Measurements from ENCODE around the gene PAPOLB. TPM values are rescaled to one million over a fixed set of nuclear protein-coding genes. Genes with fewer than 3 reads are reported as not detected.
"Not testable (repeated sequence)": the region's sequence is repeated elsewhere in the genome, so short reads cannot be mapped to it uniquely, and the experiment has no call there.

The PAPOLB gene
- total RNA-seq, 3 donors from 2014 or later (not counting 1 experiment from before 2014, with no cell fraction given) = 0.14 to 0.36 (median 0.20) TPM

DNA sequence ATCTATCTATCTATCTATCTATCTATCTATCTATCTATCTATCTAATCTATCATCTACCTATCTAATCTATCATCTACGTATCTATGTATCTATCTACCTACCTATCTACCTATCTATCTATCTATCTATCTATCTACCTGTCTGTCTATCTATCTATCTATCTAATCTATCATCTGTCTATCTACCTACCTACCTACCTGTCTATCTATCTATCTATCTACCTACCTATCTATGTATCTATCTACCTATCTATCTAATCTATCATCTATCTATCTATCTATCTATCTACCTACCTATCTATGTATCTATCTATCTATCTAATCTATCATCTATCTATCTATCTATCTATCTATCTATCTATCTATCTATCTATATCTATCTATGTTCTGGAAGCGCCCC, 29.7 kb upstream of the PAPOLB start:
- H3K4me1 Mint-ChIP-seq; H3K36me3 ChIP-seq (ENCODE audit: control insufficient read depth, insufficient read depth, low read length); intact Hi-C loops (cut with micrococcal nuclease); H3K27ac ChIP-seq (ENCODE audit: low read length); H3K36me3 Mint-ChIP-seq; H3K4me3 Mint-ChIP-seq; DNase-seq; H3K9me3 ChIP-seq (ENCODE audit: control insufficient read depth, insufficient read depth, low read length); H3K4me1 ChIP-seq (ENCODE audit: control insufficient read depth, insufficient read depth, low read length); H3K9me3 Mint-ChIP-seq; H3K4me3 ChIP-seq (ENCODE audit: low read length); H3K27ac Mint-ChIP-seq; H3K27me3 ChIP-seq (ENCODE audit: control insufficient read depth, insufficient read depth, low read length); ATAC-seq: not testable (repeated sequence)
- WGBS (ENCODE audit: insufficient coverage) = 80% methylated on average over 2 of the region's 2 CpGs
- peaks cover 6 to 10% of the 10 kb centered on the region in 2 donors for H3K27me3 Mint-ChIP-seq (ENCODE audit: low read depth in 2 of 2)

DNA sequence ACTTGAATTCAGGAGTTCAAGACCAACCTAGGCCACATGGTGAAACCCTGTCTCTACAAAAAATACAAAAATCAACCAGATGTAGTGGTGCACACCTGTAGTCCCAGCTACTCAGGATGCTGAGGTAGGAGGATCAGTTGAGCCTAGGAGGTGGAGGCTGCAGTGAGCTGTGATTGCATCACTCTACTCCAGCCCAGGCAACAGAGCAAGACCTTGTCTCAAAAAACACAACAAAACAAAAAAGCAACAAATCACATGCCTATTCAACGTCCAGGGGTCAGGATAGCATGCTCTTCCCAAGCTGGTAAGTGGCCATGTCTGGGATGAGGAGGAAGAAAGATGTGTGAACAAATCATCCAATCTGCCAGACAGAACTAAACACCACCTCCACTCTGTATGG, 27.9 kb upstream of the PAPOLB start:
- H3K27me3 Mint-ChIP-seq (ENCODE audit: low read depth in 2 of 2) = peaks cover 6 to 10% of the 10 kb centered on the region in 2 donors
- Histone ChIP-seq H3K27me3 (ENCODE audit: control insufficient read depth, insufficient read depth, low read length) (no peaks in the 10 kb centered on the region), H3K4me1 (ENCODE audit: control insufficient read depth, insufficient read depth, low read length) (no peaks in the 10 kb centered on the region), H3K4me3 (ENCODE audit: low read length) (no peak overlapping the region), H3K27ac (ENCODE audit: low read length) (no peak overlapping the region), H3K9me3 (ENCODE audit: control insufficient read depth, insufficient read depth, low read length) (no peaks in the 10 kb centered on the region), H3K36me3 (ENCODE audit: control insufficient read depth, insufficient read depth, low read length) (no peaks in the 10 kb centered on the region)
- TF ChIP-seq, protein P1, sequence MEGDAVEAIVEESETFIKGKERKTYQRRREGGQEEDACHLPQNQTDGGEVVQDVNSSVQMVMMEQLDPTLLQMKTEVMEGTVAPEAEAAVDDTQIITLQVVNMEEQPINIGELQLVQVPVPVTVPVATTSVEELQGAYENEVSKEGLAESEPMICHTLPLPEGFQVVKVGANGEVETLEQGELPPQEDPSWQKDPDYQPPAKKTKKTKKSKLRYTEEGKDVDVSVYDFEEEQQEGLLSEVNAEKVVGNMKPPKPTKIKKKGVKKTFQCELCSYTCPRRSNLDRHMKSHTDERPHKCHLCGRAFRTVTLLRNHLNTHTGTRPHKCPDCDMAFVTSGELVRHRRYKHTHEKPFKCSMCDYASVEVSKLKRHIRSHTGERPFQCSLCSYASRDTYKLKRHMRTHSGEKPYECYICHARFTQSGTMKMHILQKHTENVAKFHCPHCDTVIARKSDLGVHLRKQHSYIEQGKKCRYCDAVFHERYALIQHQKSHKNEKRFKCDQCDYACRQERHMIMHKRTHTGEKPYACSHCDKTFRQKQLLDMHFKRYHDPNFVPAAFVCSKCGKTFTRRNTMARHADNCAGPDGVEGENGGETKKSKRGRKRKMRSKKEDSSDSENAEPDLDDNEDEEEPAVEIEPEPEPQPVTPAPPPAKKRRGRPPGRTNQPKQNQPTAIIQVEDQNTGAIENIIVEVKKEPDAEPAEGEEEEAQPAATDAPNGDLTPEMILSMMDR (IDR thresholded peaks at IDR 0.05) = no peak
- intact Hi-C loops (cut with micrococcal nuclease) = no loop called here
- H3K4me1 Mint-ChIP-seq = no peaks in the 10 kb centered on the region
- no CpG with 5 or more reads among the region's 1 CpG for WGBS (ENCODE audit: insufficient coverage)
- no peaks in the 10 kb centered on the region for H3K9me3 Mint-ChIP-seq
- H3K27ac Mint-ChIP-seq = no peak overlapping the region
- no peak for ATAC-seq
- no peak overlapping the region for H3K4me3 Mint-ChIP-seq
- no peak for DNase-seq
- H3K36me3 Mint-ChIP-seq = no peaks in the 10 kb centered on the region

DNA sequence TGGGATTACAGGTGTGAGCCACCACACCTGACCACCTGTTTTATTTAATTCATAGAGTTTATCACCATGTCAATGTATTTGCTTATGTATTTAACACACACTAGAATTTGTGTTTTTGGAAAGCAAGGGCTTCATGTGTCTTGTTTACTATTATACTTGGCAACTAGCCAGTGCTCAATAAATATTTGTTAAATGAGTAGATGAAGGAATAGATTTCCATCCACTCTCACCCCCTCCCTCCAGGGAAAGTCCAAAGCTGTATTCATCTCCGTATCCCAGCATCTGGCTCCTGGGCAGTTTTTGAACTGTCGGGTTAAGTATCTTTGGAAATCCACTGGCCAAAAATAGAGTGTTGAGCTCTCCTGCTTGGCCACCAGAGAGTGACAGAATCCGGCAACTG, 26.3 kb upstream of the PAPOLB start:
- intact Hi-C loops (cut with micrococcal nuclease) = no loop called here

DNA sequence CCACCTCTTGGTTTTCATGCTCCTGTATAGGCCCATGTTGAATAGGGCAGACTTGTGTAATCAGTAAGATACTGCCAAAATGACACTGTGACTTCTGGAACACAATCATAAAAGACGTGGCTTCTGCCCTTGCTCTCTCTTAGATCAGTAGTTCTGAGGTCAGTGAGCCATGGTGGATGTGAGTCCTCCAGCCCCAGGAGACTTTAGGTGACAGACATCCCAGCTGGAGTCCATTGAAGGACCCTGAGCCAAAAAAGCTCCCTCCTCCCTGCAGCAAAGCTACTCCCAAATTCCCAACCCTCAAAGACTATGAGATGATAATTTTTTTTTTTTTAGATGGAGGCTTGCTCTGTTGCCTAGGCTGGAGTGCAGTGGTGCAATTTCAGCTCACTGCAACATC, 24.8 kb upstream of the PAPOLB start:
- Mint-ChIP-seq H3K9me3 (no peaks in the 10 kb centered on the region), H3K27me3 (ENCODE audit: low read depth in 2 of 2) (peaks cover 6 to 15% of the 10 kb centered on the region in 2 donors), H3K4me1 (peaks cover 9 to 14% of the 10 kb centered on the region in 2 donors), H3K36me3 (no peaks in the 10 kb centered on the region), H3K4me3 (no peak overlapping the region), H3K27ac (no peak overlapping the region)
- no peak overlapping the region for H3K27ac ChIP-seq (ENCODE audit: low read length)
- H3K27me3 ChIP-seq (ENCODE audit: control insufficient read depth, insufficient read depth, low read length) = peaks cover 13% of the 10 kb centered on the region
- H3K4me1 ChIP-seq (ENCODE audit: control insufficient read depth, insufficient read depth, low read length) = peaks cover 13% of the 10 kb centered on the region
- TF ChIP-seq, protein P1 (IDR thresholded peaks at IDR 0.05) = no peak
- H3K36me3 ChIP-seq (ENCODE audit: control insufficient read depth, insufficient read depth, low read length) = no peaks in the 10 kb centered on the region
- DNase-seq = no peak
- intact Hi-C loops (cut with micrococcal nuclease) = no loop called here
- 75% methylated on average over 1 of the region's 1 CpG for WGBS (ENCODE audit: insufficient coverage)
- no peak for ATAC-seq
- no peaks in the 10 kb centered on the region for H3K9me3 ChIP-seq (ENCODE audit: control insufficient read depth, insufficient read depth, low read length)
- H3K4me3 ChIP-seq (ENCODE audit: low read length) = no peak overlapping the region

More for the DNA sequence above, 26.3 kb upstream of the PAPOLB start:
- Histone ChIP-seq H3K27ac (ENCODE audit: low read length) (no peak overlapping the region), H3K4me3 (ENCODE audit: low read length) (no peak overlapping the region), H3K9me3 (ENCODE audit: control insufficient read depth, insufficient read depth, low read length) (no peaks in the 10 kb centered on the region), H3K36me3 (ENCODE audit: control insufficient read depth, insufficient read depth, low read length) (no peaks in the 10 kb centered on the region), H3K27me3 (ENCODE audit: control insufficient read depth, insufficient read depth, low read length) (peaks cover 3% of the 10 kb centered on the region), H3K4me1 (ENCODE audit: control insufficient read depth, insufficient read depth, low read length) (peaks cover 6% of the 10 kb centered on the region)
- 88% methylated on average over 3 of the region's 3 CpGs for WGBS (ENCODE audit: insufficient coverage)
- Mint-ChIP-seq H3K27ac (no peak overlapping the region), H3K4me1 (peaks cover 0 to 5% of the 10 kb centered on the region in 2 donors), H3K4me3 (no peak overlapping the region), H3K36me3 (no peaks in the 10 kb centered on the region), H3K27me3 (ENCODE audit: low read depth in 2 of 2) (peaks cover 6 to 10% of the 10 kb centered on the region in 2 donors), H3K9me3 (no peaks in the 10 kb centered on the region)
- TF ChIP-seq, protein P1 (IDR thresholded peaks at IDR 0.05) = no peak
- DNase-seq = no peak
- no peak for ATAC-seq
